ENCODE data around the gene NHERF1. TPM values are rescaled to one million over a fixed set of nuclear protein-coding genes. Genes with fewer than 3 reads are reported as not detected.

The NHERF1 gene
- total RNA-seq, 1 donor from 2014 or later: 108 TPM

DNA sequence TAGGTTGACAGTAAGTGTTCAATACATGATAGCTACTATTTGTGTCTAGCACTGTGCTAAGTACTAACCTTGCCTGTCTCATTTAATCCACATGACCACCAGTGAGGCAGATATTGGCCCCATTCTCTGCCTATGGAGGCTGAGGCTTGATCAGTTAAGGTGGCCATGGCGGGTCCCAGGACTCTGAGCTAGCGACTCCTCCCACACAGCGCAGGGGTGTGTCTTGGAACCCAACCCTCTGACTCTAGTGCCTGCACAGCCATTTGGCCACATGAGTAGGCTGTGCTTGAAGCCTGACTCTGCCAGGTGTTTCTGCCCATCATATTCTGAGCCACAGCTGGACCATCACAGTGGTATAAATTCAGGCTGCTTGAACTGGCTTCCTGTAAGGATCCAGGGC is 6.4 kb downstream of the NHERF1 start:
- Mint-ChIP-seq H3K27me3 (ENCODE audit: low read depth) (no peaks in the 10 kb centered on the region), H3K9me3 (ENCODE audit: low read depth) (no peaks in the 10 kb centered on the region), H3K27ac (ENCODE audit: unreplicated experiment) (no peak overlapping the region), H3K4me1 (ENCODE audit: low read depth) (peaks cover 76% of the 10 kb centered on the region), H3K4me3 (ENCODE audit: unreplicated experiment) (no peak overlapping the region), H3K36me3 (ENCODE audit: low read depth) (peaks cover 3% of the 10 kb centered on the region)
- DNase-seq (ENCODE audit: low spot score): no peak
- TF ChIP-seq, protein P1, sequence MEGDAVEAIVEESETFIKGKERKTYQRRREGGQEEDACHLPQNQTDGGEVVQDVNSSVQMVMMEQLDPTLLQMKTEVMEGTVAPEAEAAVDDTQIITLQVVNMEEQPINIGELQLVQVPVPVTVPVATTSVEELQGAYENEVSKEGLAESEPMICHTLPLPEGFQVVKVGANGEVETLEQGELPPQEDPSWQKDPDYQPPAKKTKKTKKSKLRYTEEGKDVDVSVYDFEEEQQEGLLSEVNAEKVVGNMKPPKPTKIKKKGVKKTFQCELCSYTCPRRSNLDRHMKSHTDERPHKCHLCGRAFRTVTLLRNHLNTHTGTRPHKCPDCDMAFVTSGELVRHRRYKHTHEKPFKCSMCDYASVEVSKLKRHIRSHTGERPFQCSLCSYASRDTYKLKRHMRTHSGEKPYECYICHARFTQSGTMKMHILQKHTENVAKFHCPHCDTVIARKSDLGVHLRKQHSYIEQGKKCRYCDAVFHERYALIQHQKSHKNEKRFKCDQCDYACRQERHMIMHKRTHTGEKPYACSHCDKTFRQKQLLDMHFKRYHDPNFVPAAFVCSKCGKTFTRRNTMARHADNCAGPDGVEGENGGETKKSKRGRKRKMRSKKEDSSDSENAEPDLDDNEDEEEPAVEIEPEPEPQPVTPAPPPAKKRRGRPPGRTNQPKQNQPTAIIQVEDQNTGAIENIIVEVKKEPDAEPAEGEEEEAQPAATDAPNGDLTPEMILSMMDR (IDR thresholded peaks at IDR 0.05): no peak

DNA sequence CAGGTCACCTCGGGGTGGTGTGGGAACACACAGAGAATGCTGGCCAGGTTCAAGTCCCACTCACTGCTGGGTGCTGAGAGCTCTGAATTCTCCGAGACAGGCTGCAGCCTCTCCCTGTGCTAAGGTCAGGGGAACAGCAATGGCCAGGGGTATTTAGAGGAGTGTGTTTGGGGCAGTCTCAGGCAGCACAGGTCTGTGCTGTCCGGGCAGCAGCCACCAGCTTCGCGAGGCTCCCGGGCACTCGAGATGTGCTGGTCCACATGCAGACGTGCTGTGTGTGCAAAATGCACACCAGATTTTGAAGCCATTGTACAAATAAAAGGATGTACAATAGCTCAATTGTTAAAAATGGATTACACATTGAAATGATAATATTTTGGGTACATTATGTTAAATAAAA is 7.1 kb downstream of the NHERF1 start:
- peaks cover 76% of the 10 kb centered on the region for H3K4me1 Mint-ChIP-seq (ENCODE audit: low read depth)
- H3K9me3 Mint-ChIP-seq (ENCODE audit: low read depth): no peaks in the 10 kb centered on the region

DNA sequence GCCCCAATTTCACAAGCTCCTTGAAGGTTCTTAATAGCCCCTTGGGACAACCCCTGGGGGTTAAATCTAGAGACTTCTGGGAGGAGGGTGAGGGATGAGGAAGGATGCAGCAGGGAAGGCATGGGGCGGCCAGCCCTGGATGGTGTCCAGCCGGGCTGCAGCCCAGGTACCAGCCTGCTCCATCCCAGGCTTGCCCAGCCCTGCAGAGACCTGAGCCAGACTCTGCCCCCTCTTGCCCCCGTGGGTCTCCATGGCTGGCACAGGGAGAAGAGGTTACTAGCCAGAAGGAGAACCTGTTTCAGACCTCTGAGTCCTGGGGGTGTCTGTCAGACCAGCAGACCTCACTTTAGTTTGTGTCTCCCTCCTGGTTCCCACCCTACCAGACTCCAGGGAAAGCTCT is 8.5 kb downstream of the NHERF1 start:
- no peak for DNase-seq (ENCODE audit: low spot score)
- H3K36me3 Mint-ChIP-seq (ENCODE audit: low read depth): peaks cover 3% of the 10 kb centered on the region
- TF ChIP-seq, protein P1 (IDR thresholded peaks at IDR 0.05): no peak
- H3K27me3 Mint-ChIP-seq (ENCODE audit: low read depth): no peaks in the 10 kb centered on the region
- no peak overlapping the region for H3K4me3 Mint-ChIP-seq (ENCODE audit: unreplicated experiment)
- H3K9me3 Mint-ChIP-seq (ENCODE audit: low read depth): no peaks in the 10 kb centered on the region
- peaks cover 76% of the 10 kb centered on the region for H3K4me1 Mint-ChIP-seq (ENCODE audit: low read depth)
- peak overlapping the region; percentile 96 for H3K27ac Mint-ChIP-seq (ENCODE audit: unreplicated experiment)

More for the DNA sequence above, 7.1 kb downstream of the NHERF1 start:
- Mint-ChIP-seq H3K27me3 (ENCODE audit: low read depth) (no peaks in the 10 kb centered on the region), H3K4me3 (ENCODE audit: unreplicated experiment) (no peak overlapping the region), H3K36me3 (ENCODE audit: low read depth) (peaks cover 3% of the 10 kb centered on the region), H3K27ac (ENCODE audit: unreplicated experiment) (no peak overlapping the region)
- DNase-seq (ENCODE audit: low spot score): no peak
- TF ChIP-seq, protein P1 (IDR thresholded peaks at IDR 0.05): no peak

DNA sequence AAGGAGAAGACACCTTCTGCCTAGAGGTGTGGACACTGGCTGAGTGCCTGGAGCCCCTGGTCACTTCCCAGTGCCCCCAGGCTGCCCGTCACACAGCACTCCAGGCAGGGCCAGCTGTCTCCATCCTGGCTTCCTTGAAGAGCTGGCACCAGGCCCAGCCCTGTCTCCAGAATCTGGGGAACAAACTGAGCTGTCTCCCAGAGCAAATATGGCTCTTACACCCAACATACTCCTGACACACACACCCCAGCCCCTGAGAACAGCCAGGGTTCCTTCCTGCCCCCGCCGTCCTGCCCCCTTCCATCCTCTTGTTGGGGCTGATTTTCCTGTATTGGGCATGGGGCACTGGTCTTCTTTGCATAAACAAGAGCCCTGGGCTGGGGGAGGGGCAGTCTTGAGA is 9.1 kb downstream of the NHERF1 start:
- DNase-seq (ENCODE audit: low spot score): no peak
- peak overlapping the region; percentile 65 for H3K4me3 Mint-ChIP-seq (ENCODE audit: unreplicated experiment)
- H3K27ac Mint-ChIP-seq (ENCODE audit: unreplicated experiment): peak overlapping the region; percentile 96
- H3K4me1 Mint-ChIP-seq (ENCODE audit: low read depth): peaks cover 77% of the 10 kb centered on the region
- H3K36me3 Mint-ChIP-seq (ENCODE audit: low read depth): peaks cover 3% of the 10 kb centered on the region
- H3K27me3 Mint-ChIP-seq (ENCODE audit: low read depth): no peaks in the 10 kb centered on the region
- H3K9me3 Mint-ChIP-seq (ENCODE audit: low read depth): no peaks in the 10 kb centered on the region
- TF ChIP-seq, protein P1 (IDR thresholded peaks at IDR 0.05): no peak

DNA sequence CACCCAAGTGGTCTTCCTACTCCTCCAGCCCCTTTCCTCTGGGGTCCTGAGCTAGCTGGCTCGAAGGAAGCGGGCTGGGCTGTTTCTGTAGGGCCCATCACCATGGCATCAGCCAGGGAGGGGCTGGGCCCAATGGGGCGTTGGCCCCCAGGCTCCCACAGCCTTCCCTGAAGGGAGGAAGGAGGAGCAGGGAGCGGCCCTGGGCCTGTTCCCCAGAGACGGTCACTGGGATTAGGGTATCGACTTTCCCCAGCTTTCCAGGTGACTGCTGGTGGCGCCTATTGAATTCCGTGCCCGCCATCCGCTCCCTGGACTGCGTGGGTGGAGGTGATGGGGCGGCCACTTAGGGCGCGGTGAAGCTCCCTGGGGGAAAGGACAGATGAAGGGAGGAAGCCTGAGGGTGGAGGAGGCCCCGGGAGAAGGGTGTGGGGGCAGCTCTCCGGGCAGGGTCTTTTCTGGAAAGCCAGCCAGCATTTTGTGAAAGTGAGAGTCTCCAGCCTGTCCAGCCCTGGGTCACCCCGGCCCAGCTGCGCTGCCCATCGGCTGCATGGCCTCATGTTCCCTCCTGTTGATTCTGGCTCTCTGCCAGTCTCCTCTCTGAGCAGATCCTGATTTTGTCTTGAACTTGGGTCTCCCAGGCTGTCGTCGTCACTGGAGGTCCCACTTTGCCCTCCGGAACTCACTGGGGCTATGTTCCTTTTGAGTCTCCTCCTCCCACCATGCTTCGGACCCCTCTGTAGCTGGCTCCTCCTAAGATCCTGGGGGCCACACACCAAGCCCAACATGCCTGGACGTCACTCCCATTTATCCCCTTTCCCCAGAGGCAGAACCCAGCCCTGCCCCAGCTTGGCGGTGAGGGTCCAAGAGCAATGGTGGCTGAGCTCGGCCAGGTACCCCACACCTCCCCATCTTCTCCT is 9.8 kb downstream of the NHERF1 start:
- Mint-ChIP-seq H3K27ac (ENCODE audit: unreplicated experiment) (peak overlapping the region; percentile 96), H3K4me3 (ENCODE audit: unreplicated experiment) (peak overlapping the region; percentile 65), H3K9me3 (ENCODE audit: low read depth) (no peaks in the 10 kb centered on the region), H3K4me1 (ENCODE audit: low read depth) (peaks cover 77% of the 10 kb centered on the region), H3K36me3 (ENCODE audit: low read depth) (no peaks in the 10 kb centered on the region), H3K27me3 (ENCODE audit: low read depth) (no peaks in the 10 kb centered on the region)
- DNase-seq (ENCODE audit: low spot score): peak; percentile 75
- TF ChIP-seq, protein P1 (IDR thresholded peaks at IDR 0.05): no peak

Measured in chondrocyte (in vitro differentiated cells).